IMR-90 (cell line): Measurements from ENCODE around the gene SLC18A3. TPM values are rescaled to one million over a fixed set of nuclear protein-coding genes. Genes with fewer than 3 reads are reported as not detected.

Experiments used
- ATAC-seq: fragments of 200-7000 bp; cut with Tn5 transposase; 2 replicates; pipeline ENCODE4 v1.9.1; 2020; ENCODE audit warnings: low read depth, mild to moderate bottlenecking, moderate library complexity
- BruUV-seq: library from RNA; stranded (reverse); fragments of 400-500 nt; replicated peaks from 2 replicates; lab custom pipeline; 2021; lab: Mats Ljungman, UMichigan
- CTCF ChIA-PET: fragments of 300-600 bp; formaldehyde crosslinking; extraction: SDS; loops from one replicate; lab custom pipeline; 2021; ENCODE audit warnings: antibody characterized with exemption; lab: Yijun Ruan, JAX
- POLR2A ChIA-PET: fragments of 300-600 bp; sonication (Branson Sonifier 250); formaldehyde crosslinking; loops from one replicate; lab custom pipeline; 2022; ENCODE audit warnings: antibody characterized with exemption; ENCODE audit not compliant: unreplicated experiment; lab: Charles Lee
- DNase-seq: peaks from one replicate; pipeline ENCODE4 v3.0.0; 2013
- H2AFZ ChIP-seq: replicated peaks from 2 replicates; pipeline ENCODE3; 2013; ENCODE audit warnings: low read length, mild to moderate bottlenecking; ENCODE audit not compliant: poor library complexity
- H2AK5ac ChIP-seq: 2 replicates; pipeline ENCODE4 v1.6.1; 2013; ENCODE audit warnings: low read depth, low read length, inconsistent platforms
- H2AK9ac ChIP-seq: replicated peaks from 2 replicates; pipeline ENCODE3; 2013; ENCODE audit warnings: mild to moderate bottlenecking, low read depth, low read length, moderate library complexity; ENCODE audit not compliant: poor library complexity
- H2BK120ac ChIP-seq: 2 replicates; pipeline ENCODE4 v1.6.1; 2013; ENCODE audit warnings: low read depth, low read length, inconsistent platforms
- H2BK15ac ChIP-seq: 3 replicates; pipeline ENCODE4 v1.6.1; 2013; ENCODE audit warnings: low read depth, low read length, inconsistent platforms
- H2BK20ac ChIP-seq: 2 replicates; pipeline ENCODE4 v1.6.1; 2013; ENCODE audit warnings: low read depth, mild to moderate bottlenecking, inconsistent platforms, low read length, moderate library complexity
- H2BK5ac ChIP-seq: 2 replicates; pipeline ENCODE4 v1.6.1; 2013; ENCODE audit warnings: mild to moderate bottlenecking, low read depth, low read length, inconsistent platforms; ENCODE audit not compliant: poor library complexity, severe bottlenecking
- H3K14ac ChIP-seq: replicated peaks from 2 replicates; pipeline ENCODE4 v1.6.1; 2013; ENCODE audit warnings: low read depth, low read length, inconsistent platforms
- H3K18ac ChIP-seq: 2 replicates; pipeline ENCODE4 v1.6.1; 2013; ENCODE audit warnings: low read depth, low read length, control low read depth
- H3K23ac ChIP-seq: 2 replicates; pipeline ENCODE4 v1.6.1; 2013; ENCODE audit warnings: low read depth, low read length, inconsistent platforms
- H3K27ac ChIP-seq: 2 replicates; pipeline ENCODE4 v1.5.1; 2013; ENCODE audit warnings: mild to moderate bottlenecking, control low read depth, low read length; ENCODE audit not compliant: insufficient read depth
- H3K27me3 ChIP-seq: 2 replicates; pipeline ENCODE4 v1.6.1; 2013; ENCODE audit warnings: low read length; ENCODE audit not compliant: control insufficient read depth, insufficient read depth
- H3K36me3 ChIP-seq: 2 replicates; pipeline ENCODE4 v1.6.1; 2013; ENCODE audit warnings: low read length, mixed read lengths; ENCODE audit not compliant: control insufficient read depth, insufficient read depth
- H3K4ac ChIP-seq: 2 replicates; pipeline ENCODE4 v1.6.1; 2013; ENCODE audit warnings: low read depth, low read length, inconsistent platforms
- H3K4me1 ChIP-seq: 2 replicates; pipeline ENCODE4 v1.6.1; 2013; ENCODE audit warnings: low read length, mixed read lengths; ENCODE audit not compliant: control insufficient read depth, insufficient read depth
- H3K4me2 ChIP-seq: 2 replicates; pipeline ENCODE4 v1.6.1; 2013; ENCODE audit warnings: low read depth, mild to moderate bottlenecking, control low read depth, low read length, moderate library complexity
- H3K4me3 ChIP-seq: 2 replicates; pipeline ENCODE4 v1.5.1; 2013; ENCODE audit warnings: low read depth, mild to moderate bottlenecking, control low read depth, low read length, moderate library complexity; ENCODE audit not compliant: insufficient read depth
- H3K56ac ChIP-seq: 2 replicates; pipeline ENCODE4 v1.6.1; 2013; ENCODE audit warnings: low read length, inconsistent platforms; ENCODE audit not compliant: insufficient read depth; ENCODE audit errors: extremely low read depth
- H3K79me1 ChIP-seq, 2 experiments: 2 replicates each; pipeline ENCODE4 v1.6.1; 2013; ENCODE audit warnings: low read length in 2 of 2, inconsistent platforms in 1 of 2, low read depth in 1 of 2
- H3K9ac ChIP-seq: 2 replicates; pipeline ENCODE4 v1.6.1; 2013; ENCODE audit warnings: low read depth, low read length, control low read depth
- H3K9me1 ChIP-seq: 2 replicates; pipeline ENCODE4 v1.6.1; 2013; ENCODE audit warnings: low read length, inconsistent platforms; ENCODE audit not compliant: insufficient read depth
- H3K9me3 ChIP-seq: 2 replicates; pipeline ENCODE4 v1.6.1; 2013; ENCODE audit warnings: low read length; ENCODE audit not compliant: control insufficient read depth, insufficient read depth
- H4K20me1 ChIP-seq: 2 replicates; pipeline ENCODE4 v1.6.1; 2013; ENCODE audit warnings: low read length, inconsistent platforms; ENCODE audit not compliant: insufficient read depth
- H4K5ac ChIP-seq: 2 replicates; pipeline ENCODE4 v1.6.1; 2013; ENCODE audit warnings: mild to moderate bottlenecking, low read depth, low read length, control low read depth
- H4K8ac ChIP-seq, 2 experiments: 2 replicates each; pipeline ENCODE4 v1.6.1; 2013; ENCODE audit warnings: low read depth in 2 of 2, low read length in 2 of 2, control low read depth in 1 of 2, inconsistent platforms in 1 of 2
- H4K91ac ChIP-seq: 2 replicates; pipeline ENCODE4 v1.6.1; 2013; ENCODE audit warnings: low read depth, low read length, inconsistent platforms; ENCODE audit not compliant: insufficient read depth
- CEBPB ChIP-seq: IDR thresholded peaks from 2 replicates; pipeline ENCODE4 v1.6.1; 2012; ENCODE audit warnings: low read depth, low read length, improper control_type of control experiment
- CHD1 ChIP-seq: IDR thresholded peaks from 2 replicates; pipeline ENCODE4 v1.6.1; 2012; ENCODE audit warnings: low read depth, low read length, improper control_type of control experiment
- FOS ChIP-seq: fragments of 150-350 bp; IDR thresholded peaks from 2 replicates; pipeline ENCODE4 v1.6.1; 2016; ENCODE audit warnings: low read depth, low read length
- MAZ ChIP-seq: IDR thresholded peaks from 2 replicates; pipeline ENCODE4 v1.6.1; 2012; ENCODE audit warnings: low read depth, mild to moderate bottlenecking, low read length, improper control_type of control experiment, moderate library complexity, borderline replicate concordance
- NFE2L2 ChIP-seq: fragments of 150-350 bp; IDR thresholded peaks from 2 replicates; pipeline ENCODE4 v1.6.1; 2016; ENCODE audit warnings: low read depth, mild to moderate bottlenecking, low read length
- WGBS, 2 experiments: methylation state at CpG; one replicate each; pipeline versions ENCODE4 v1.1.5 to v1.1.7; 2013; ENCODE audit warnings: missing lambda C conversion rate in 2 of 2; ENCODE audit not compliant: insufficient read length in 1 of 2; ENCODE audit errors: extremely low coverage in 2 of 2; 5-methylcytosine and 5-hydroxymethylcytosine counted together
- dilution Hi-C: fragments of 300-500 bp; cut with HindIII; formaldehyde crosslinking; loops from one replicate; pipeline ENCODE4 v1.14.3; 2018; ENCODE audit warnings: low sequenced_read_pairs; ENCODE audit not compliant: unreplicated experiment
- in situ Hi-C: fragments of 300-500 bp; cut with MboI; formaldehyde crosslinking; loops from 3 replicates; pipeline ENCODE4 v1.14.3; 2019; ENCODE audit warnings: low sequenced_read_pairs, inconsistent platforms, mixed read lengths
- intact Hi-C: fragments of 100-400 bp; cut with micrococcal nuclease; formaldehyde crosslinking; loops from 2 replicates; pipeline ENCODE4 v1.10.0; 2022
- polyA plus RNA-seq, 3 experiments: library from polyadenylated mRNA; depleted of rRNA; stranded (reverse); fragments of >200 nt; gene quantifications; 2 replicates each; pipeline ENCODE4 v1.2.3, GENCODE V29; 2012; ENCODE audit warnings: low replicate concordance in 1 of 3
- total RNA-seq: library from RNA; depleted of rRNA; stranded (reverse); fragments of >200 nt; gene quantifications from 2 replicates; pipeline ENCODE4 v1.2.3, GENCODE V29; 2012

The SLC18A3 gene
- total and polyA plus RNA-seq, 2 of the 4 experiments (the other 2 are of a cell fraction): not detected

GRCh38 chr10:49597426-49598163 is 12.5 kb upstream of the SLC18A3 start:
- no peak overlapping the region for H3K4ac ChIP-seq
- no peak overlapping the region for H2BK5ac ChIP-seq
- dilution Hi-C loops (no loop called here), in situ Hi-C loops (loop anchor here (10.0 kb wide), 2 partner anchors 317 to 617 kb away; no protein-coding TSS in a partner anchor), intact Hi-C loops (loop anchor here (10.0 kb wide), 2 partner anchors 347 to 467 kb away; partner anchors contain the start of genes PARG, TIMM23B and WASHC2A)
- BruUV-seq: no TSS peak
- ChIA-PET POLR2A (no interaction called here), CTCF (no interaction called here)
- no peaks in the 10 kb centered on the region for H3K36me3 ChIP-seq
- no peak overlapping the region for H2BK20ac ChIP-seq
- H2BK120ac ChIP-seq: no peak overlapping the region
- peaks cover 2% of the 10 kb centered on the region; the same call in 1 of the 2 replicates for H3K4me1 ChIP-seq
- H3K4me3 ChIP-seq: no peak overlapping the region
- DNase-seq (no peak), ATAC-seq (no peak)
- H3K56ac ChIP-seq: no peak overlapping the region
- no peak overlapping the region for H2BK15ac ChIP-seq
- H3K23ac ChIP-seq: no peak overlapping the region
- H4K91ac ChIP-seq: no peak overlapping the region
- H4K5ac ChIP-seq: no peak overlapping the region
- TF ChIP-seq CEBPB (no peak), FOS (no peak), CHD1 (no peak), MAZ (no peak), NFE2L2 (no peak)
- no peak overlapping the region for H2AK5ac ChIP-seq
- H3K14ac ChIP-seq: no peak overlapping the region
- no peak overlapping the region for H3K4me2 ChIP-seq
- peaks cover 22% of the 10 kb centered on the region; the same call in 1 of the 2 replicates for H3K27me3 ChIP-seq
- no peaks in the 10 kb centered on the region; the same call in 1 of the 2 replicates for H3K9me1 ChIP-seq
- no peaks in the 10 kb centered on the region for H4K20me1 ChIP-seq
- H3K27ac ChIP-seq: no peak overlapping the region
- no peak overlapping the region for H4K8ac ChIP-seq
- no peaks in the 10 kb centered on the region for H3K79me1 ChIP-seq
- H3K18ac ChIP-seq: no peak overlapping the region
- no peaks in the 10 kb centered on the region for H3K9me3 ChIP-seq
- WGBS, 2 experiments: 76% methylated on average over 5 of the region's 11 CpGs; no CpG with 5 or more reads in 1 of the 2 experiments
- H2AFZ ChIP-seq: no peak overlapping the region
- H3K9ac ChIP-seq: no peak overlapping the region
- H2AK9ac ChIP-seq: no peak overlapping the region
